Measurements from ENCODE around the gene HEPHL1. TPM values are rescaled to one million over a fixed set of nuclear protein-coding genes. Genes with fewer than 3 reads are reported as not detected.

Gene HEPHL1
- total and polyA plus RNA-seq, 2 donors (not counting 1 experiment from before 2014, with no cell fraction given): not detected

- no peak overlapping the region for H2AFZ ChIP-seq (ENCODE audit: insufficient read depth, low read depth, low read length, poor library complexity, severe bottlenecking)
- POLR2A ChIA-PET: no interaction called here
- Mint-ChIP-seq H3K27me3 (peaks cover 4% of the 10 kb centered on the region), H3K27ac (no peak overlapping the region), H3K4me1 (no peaks in the 10 kb centered on the region), H3K9me3 (ENCODE audit: insufficient read depth) (peaks cover 9% of the 10 kb centered on the region), H3K4me3 (no peak overlapping the region)
- CTCF ChIA-PET: no interaction called here
- no peak for ATAC-seq (ENCODE audit: low read depth)
- no peak overlapping the region for H3K4me3 ChIP-seq (ENCODE audit: control extremely low read depth in 1 of 5, extremely low read depth in 1 of 5, insufficient read depth in 1 of 5, low read depth in 2 of 5, low read length in 4 of 5)
- no peaks in the 10 kb centered on the region for H3K79me2 ChIP-seq (ENCODE audit: control insufficient read depth, insufficient read depth, low read length)
- 61% methylated on average over 2 of the region's 4 CpGs for WGBS (ENCODE audit: insufficient coverage)
- H4K20me1 ChIP-seq (ENCODE audit: control insufficient read depth, insufficient read depth, low read length, poor library complexity, severe bottlenecking): no peaks in the 10 kb centered on the region
- H3K4me1 ChIP-seq (ENCODE audit: control insufficient read depth in 2 of 2, insufficient read depth in 2 of 2, low read length in 2 of 2): no peaks in the 10 kb centered on the region
- H3K27ac ChIP-seq (ENCODE audit: low read length in 2 of 2): no peak overlapping the region
- peaks cover 0 to 3% (median 1%) of the 10 kb centered on the region in 3 donors for H3K9me3 ChIP-seq (ENCODE audit: control extremely low read depth in 1 of 3, control insufficient read depth in 2 of 3, insufficient read depth in 1 of 3, low read length in 2 of 3)
- H3K9ac ChIP-seq (ENCODE audit: low read length): no peak overlapping the region
- no peak for DNase-seq
- H3K36me3 ChIP-seq (replicated peaks in 1 of 2; ENCODE audit: control extremely low read depth in 1 of 2, control insufficient read depth in 1 of 2, extremely low read depth in 1 of 2, insufficient read depth in 2 of 2, low read length in 1 of 2): no peaks in the 10 kb centered on the region
- H3K27me3 ChIP-seq (replicated peaks in 1 of 4; ENCODE audit: control extremely low read depth in 1 of 4, control insufficient read depth in 3 of 4, insufficient read depth in 4 of 4, low read length in 3 of 4): no peaks in the 10 kb centered on the region
- H3K4me2 ChIP-seq (replicated peaks; ENCODE audit: low read depth, low read length, poor library complexity, severe bottlenecking): no peak overlapping the region
- no peak for TF ChIP-seq CTCF (IDR thresholded peaks at IDR 0.05)
- no peak for TF ChIP-seq EZH2 (IDR thresholded peaks at IDR 0.05; ENCODE audit: borderline replicate concordance, insufficient read depth, low read depth, low read length, poor library complexity, severe bottlenecking)
- intact Hi-C loops (cut with micrococcal nuclease): no loop called here
Measured at GRCh38 chr11:94031625-94032024, 10.5 kb downstream of the HEPHL1 start.

DNA sequence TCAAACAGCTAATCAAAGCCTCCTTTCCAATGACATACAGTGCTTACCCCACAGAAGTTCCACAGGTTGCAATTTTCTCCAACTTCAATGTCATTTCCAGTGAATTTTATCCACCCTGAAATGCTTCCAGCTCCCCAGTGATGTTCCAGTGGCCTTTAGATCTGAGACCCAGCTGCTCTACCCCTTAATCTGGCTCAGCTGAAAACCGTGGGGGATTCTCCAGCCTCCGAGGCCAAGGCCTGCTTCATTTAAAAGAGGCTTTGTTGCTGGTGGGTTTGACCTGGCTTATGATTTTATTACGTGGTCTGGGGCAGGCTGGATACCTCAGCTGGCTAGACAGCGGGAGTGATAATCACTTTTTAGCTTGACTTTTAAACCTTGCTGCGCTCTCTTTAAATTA lies 10.9 kb downstream of the HEPHL1 start:
- Histone ChIP-seq H2AFZ (ENCODE audit: insufficient read depth, low read depth, low read length, poor library complexity, severe bottlenecking) (no peak overlapping the region), H3K4me2 (replicated peaks; ENCODE audit: low read depth, low read length, poor library complexity, severe bottlenecking) (no peak overlapping the region), H3K36me3 (replicated peaks in 1 of 2; ENCODE audit: control extremely low read depth in 1 of 2, control insufficient read depth in 1 of 2, extremely low read depth in 1 of 2, insufficient read depth in 2 of 2, low read length in 1 of 2) (no peaks in the 10 kb centered on the region), H3K4me1 (ENCODE audit: control insufficient read depth in 2 of 2, insufficient read depth in 2 of 2, low read length in 2 of 2) (no peaks in the 10 kb centered on the region), H3K4me3 (ENCODE audit: control extremely low read depth in 1 of 5, extremely low read depth in 1 of 5, insufficient read depth in 1 of 5, low read depth in 2 of 5, low read length in 4 of 5) (no peak overlapping the region), H3K9me3 (ENCODE audit: control extremely low read depth in 1 of 3, control insufficient read depth in 2 of 3, insufficient read depth in 1 of 3, low read length in 2 of 3) (peaks cover 0 to 3% (median 1%) of the 10 kb centered on the region in 3 donors), H4K20me1 (ENCODE audit: control insufficient read depth, insufficient read depth, low read length, poor library complexity, severe bottlenecking) (no peaks in the 10 kb centered on the region), H3K79me2 (ENCODE audit: control insufficient read depth, insufficient read depth, low read length) (no peaks in the 10 kb centered on the region), H3K27ac (ENCODE audit: low read length in 2 of 2) (no peak overlapping the region), H3K27me3 (replicated peaks in 1 of 4; ENCODE audit: control extremely low read depth in 1 of 4, control insufficient read depth in 3 of 4, insufficient read depth in 4 of 4, low read length in 3 of 4) (no peaks in the 10 kb centered on the region), H3K9ac (ENCODE audit: low read length) (no peak overlapping the region)
- Mint-ChIP-seq H3K27me3 (peaks cover 4% of the 10 kb centered on the region), H3K9me3 (ENCODE audit: insufficient read depth) (peaks cover 6% of the 10 kb centered on the region), H3K27ac (no peak overlapping the region), H3K4me1 (no peaks in the 10 kb centered on the region), H3K4me3 (no peak overlapping the region)
- ChIA-PET CTCF (no interaction called here), POLR2A (no interaction called here)
- DNase-seq: no peak
- 75% methylated on average over 3 of the region's 5 CpGs for whole genome bisulfite sequencing (ENCODE audit: insufficient coverage)
- no peak for TF ChIP-seq CTCF (IDR thresholded peaks at IDR 0.05)
- no peak for TF ChIP-seq EZH2 (IDR thresholded peaks at IDR 0.05; ENCODE audit: borderline replicate concordance, insufficient read depth, low read depth, low read length, poor library complexity, severe bottlenecking)
- ATAC-seq (ENCODE audit: low read depth): no peak
- intact Hi-C loops (cut with micrococcal nuclease): no loop called here

Data from B cell (primary cell).